Measurements from ENCODE around the gene PACS2. TPM values are rescaled to one million over a fixed set of nuclear protein-coding genes. Genes with fewer than 3 reads are reported as not detected.

PACS2 gene
- total and polyA plus RNA-seq, 2 donors (not counting 1 experiment from before 2014, with no cell fraction given) = 65.6 to 70.7 TPM

DNA sequence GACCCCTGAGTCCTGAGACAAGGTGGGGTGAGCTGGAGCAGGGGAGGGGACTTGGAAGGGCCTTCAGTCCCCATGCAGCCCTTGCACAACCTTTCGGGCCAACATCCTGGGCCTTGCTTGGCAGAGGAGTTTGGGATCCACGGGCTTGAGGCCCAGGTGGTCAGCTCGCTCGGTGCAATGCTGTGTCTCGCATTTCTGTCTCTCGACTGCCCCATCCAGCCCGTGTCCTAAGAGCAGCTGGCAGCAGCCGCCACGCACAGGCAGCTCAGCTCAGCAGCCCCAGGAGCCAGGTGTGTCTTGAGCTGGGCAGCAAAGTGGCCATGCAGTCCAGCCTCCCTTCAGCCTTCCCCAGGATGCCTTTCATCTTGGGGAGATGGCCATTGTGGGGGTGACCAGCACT, 10.8 kb downstream of the PACS2 start:
- Mint-ChIP-seq H3K9me3 (ENCODE audit: insufficient read depth) (no peaks in the 10 kb centered on the region), H3K27me3 (no peaks in the 10 kb centered on the region), H3K4me1 (peaks cover 6% of the 10 kb centered on the region), H3K4me3 (no peak overlapping the region), H3K27ac (no peak overlapping the region)
- 93% methylated on average over 9 of the region's 9 CpGs for WGBS (ENCODE audit: insufficient coverage)
- CTCF ChIA-PET = no interaction called here
- Histone ChIP-seq H3K27ac (ENCODE audit: low read length in 2 of 2) (no peak overlapping the region), H3K79me2 (ENCODE audit: control insufficient read depth, insufficient read depth, low read length) (peaks cover 83% of the 10 kb centered on the region), H2AFZ (ENCODE audit: insufficient read depth, low read depth, low read length, poor library complexity, severe bottlenecking) (no peak overlapping the region), H3K4me1 (ENCODE audit: control insufficient read depth in 2 of 2, insufficient read depth in 2 of 2, low read length in 2 of 2) (peaks cover under 1 to 2% of the 10 kb centered on the region in 2 donors), H4K20me1 (ENCODE audit: control insufficient read depth, insufficient read depth, low read length, poor library complexity, severe bottlenecking) (peaks cover 58% of the 10 kb centered on the region), H3K4me3 (ENCODE audit: control extremely low read depth in 1 of 5, extremely low read depth in 1 of 5, insufficient read depth in 1 of 5, low read depth in 2 of 5, low read length in 4 of 5) (no peak overlapping the region), H3K9ac (ENCODE audit: low read length) (no peak overlapping the region), H3K4me2 (replicated peaks; ENCODE audit: low read depth, low read length, poor library complexity, severe bottlenecking) (no peak overlapping the region), H3K36me3 (replicated peaks in 1 of 2; ENCODE audit: control extremely low read depth in 1 of 2, control insufficient read depth in 1 of 2, extremely low read depth in 1 of 2, insufficient read depth in 2 of 2, low read length in 1 of 2) (no peaks in the 10 kb centered on the region), H3K27me3 (replicated peaks in 1 of 4; ENCODE audit: control extremely low read depth in 1 of 4, control insufficient read depth in 3 of 4, insufficient read depth in 4 of 4, low read length in 3 of 4) (no peaks in the 10 kb centered on the region), H3K9me3 (ENCODE audit: control extremely low read depth in 1 of 3, control insufficient read depth in 2 of 3, insufficient read depth in 1 of 3, low read length in 2 of 3) (no peaks in the 10 kb centered on the region)
- ATAC-seq (ENCODE audit: low read depth) (no peak), DNase-seq (no peak)
- POLR2A ChIA-PET = no interaction called here
- TF ChIP-seq EZH2 (IDR thresholded peaks at IDR 0.05; ENCODE audit: borderline replicate concordance, insufficient read depth, low read depth, low read length, poor library complexity, severe bottlenecking) = no peak
- TF ChIP-seq, protein P1, sequence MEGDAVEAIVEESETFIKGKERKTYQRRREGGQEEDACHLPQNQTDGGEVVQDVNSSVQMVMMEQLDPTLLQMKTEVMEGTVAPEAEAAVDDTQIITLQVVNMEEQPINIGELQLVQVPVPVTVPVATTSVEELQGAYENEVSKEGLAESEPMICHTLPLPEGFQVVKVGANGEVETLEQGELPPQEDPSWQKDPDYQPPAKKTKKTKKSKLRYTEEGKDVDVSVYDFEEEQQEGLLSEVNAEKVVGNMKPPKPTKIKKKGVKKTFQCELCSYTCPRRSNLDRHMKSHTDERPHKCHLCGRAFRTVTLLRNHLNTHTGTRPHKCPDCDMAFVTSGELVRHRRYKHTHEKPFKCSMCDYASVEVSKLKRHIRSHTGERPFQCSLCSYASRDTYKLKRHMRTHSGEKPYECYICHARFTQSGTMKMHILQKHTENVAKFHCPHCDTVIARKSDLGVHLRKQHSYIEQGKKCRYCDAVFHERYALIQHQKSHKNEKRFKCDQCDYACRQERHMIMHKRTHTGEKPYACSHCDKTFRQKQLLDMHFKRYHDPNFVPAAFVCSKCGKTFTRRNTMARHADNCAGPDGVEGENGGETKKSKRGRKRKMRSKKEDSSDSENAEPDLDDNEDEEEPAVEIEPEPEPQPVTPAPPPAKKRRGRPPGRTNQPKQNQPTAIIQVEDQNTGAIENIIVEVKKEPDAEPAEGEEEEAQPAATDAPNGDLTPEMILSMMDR (IDR thresholded peaks at IDR 0.05) = no peak
- intact Hi-C loops (cut with micrococcal nuclease) = no loop called here

DNA sequence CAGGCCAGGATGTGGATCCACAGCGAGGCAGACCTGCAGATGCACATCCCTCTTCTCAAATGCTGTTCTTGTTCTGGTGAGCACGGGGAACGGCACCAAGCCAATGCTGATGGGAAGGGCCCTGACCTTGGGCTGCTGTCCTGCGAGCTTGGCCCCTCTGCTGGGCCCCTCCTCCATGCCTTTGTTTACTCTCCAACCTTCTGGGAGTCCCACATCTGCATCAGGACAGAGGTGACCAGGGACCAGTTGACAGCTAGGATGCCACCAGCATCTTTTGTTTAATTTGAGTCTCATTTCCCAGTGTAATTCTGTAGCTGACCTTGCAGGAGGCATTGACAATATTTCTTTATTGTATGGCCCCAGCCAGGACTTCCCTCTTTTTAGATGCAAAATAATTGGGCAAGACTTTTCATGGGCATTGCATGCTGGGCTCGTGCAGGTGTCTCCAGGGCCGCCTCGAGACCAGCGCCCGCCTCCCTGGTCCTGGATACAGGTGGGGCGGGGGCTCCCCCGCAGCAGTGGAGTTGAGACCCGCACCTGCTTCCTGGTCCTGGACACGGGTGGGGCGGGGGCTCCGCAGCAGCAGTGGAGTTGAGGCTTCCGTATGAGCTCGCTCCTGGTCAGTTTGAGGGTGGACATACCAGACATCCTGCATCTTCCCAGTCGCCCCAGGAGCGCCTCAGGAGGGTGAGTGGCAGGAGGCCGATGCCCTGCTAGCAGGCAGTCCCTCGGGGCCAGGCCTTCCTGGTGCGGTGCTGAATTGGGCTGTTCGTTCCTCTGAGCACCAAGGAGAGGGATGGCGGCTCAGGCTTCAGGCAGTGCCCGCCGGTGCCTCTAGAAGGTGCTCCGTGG, 11.4 kb downstream of the PACS2 start:
- TF ChIP-seq, protein P1 (IDR thresholded peaks at IDR 0.05) = no peak
- no peak for TF ChIP-seq EZH2 (IDR thresholded peaks at IDR 0.05; ENCODE audit: borderline replicate concordance, insufficient read depth, low read depth, low read length, poor library complexity, severe bottlenecking)

More for the DNA sequence above, 11.4 kb downstream of the PACS2 start:
- Histone ChIP-seq H3K9ac (ENCODE audit: low read length) (no peak overlapping the region), H4K20me1 (ENCODE audit: control insufficient read depth, insufficient read depth, low read length, poor library complexity, severe bottlenecking) (peaks cover 65% of the 10 kb centered on the region), H3K79me2 (ENCODE audit: control insufficient read depth, insufficient read depth, low read length) (peaks cover 86% of the 10 kb centered on the region), H3K9me3 (ENCODE audit: control extremely low read depth in 1 of 3, control insufficient read depth in 2 of 3, insufficient read depth in 1 of 3, low read length in 2 of 3) (peaks cover 0 to 3% (median 0%) of the 10 kb centered on the region in 3 donors), H3K4me2 (replicated peaks; ENCODE audit: low read depth, low read length, poor library complexity, severe bottlenecking) (no peak overlapping the region), H2AFZ (ENCODE audit: insufficient read depth, low read depth, low read length, poor library complexity, severe bottlenecking) (no peak overlapping the region), H3K4me3 (ENCODE audit: control extremely low read depth in 1 of 5, extremely low read depth in 1 of 5, insufficient read depth in 1 of 5, low read depth in 2 of 5, low read length in 4 of 5) (no peak overlapping the region), H3K27ac (ENCODE audit: low read length in 2 of 2) (no peak overlapping the region), H3K27me3 (replicated peaks in 1 of 4; ENCODE audit: control extremely low read depth in 1 of 4, control insufficient read depth in 3 of 4, insufficient read depth in 4 of 4, low read length in 3 of 4) (no peaks in the 10 kb centered on the region), H3K36me3 (replicated peaks in 1 of 2; ENCODE audit: control extremely low read depth in 1 of 2, control insufficient read depth in 1 of 2, extremely low read depth in 1 of 2, insufficient read depth in 2 of 2, low read length in 1 of 2) (no peaks in the 10 kb centered on the region), H3K4me1 (ENCODE audit: control insufficient read depth in 2 of 2, insufficient read depth in 2 of 2, low read length in 2 of 2) (peaks cover 4 to 7% of the 10 kb centered on the region in 2 donors)
- ChIA-PET POLR2A (no interaction called here), CTCF (interaction anchor here (0.6 kb wide), 1 partner anchor 263 kb away, joined by 3 read pairs; no protein-coding TSS in a partner anchor)
- DNase-seq (no peak), ATAC-seq (ENCODE audit: low read depth) (no peak)
- intact Hi-C loops (cut with micrococcal nuclease) = no loop called here
- H3K27ac Mint-ChIP-seq = no peak overlapping the region
- H3K4me3 Mint-ChIP-seq = no peak overlapping the region
- H3K9me3 Mint-ChIP-seq (ENCODE audit: insufficient read depth) = no peaks in the 10 kb centered on the region
- peaks cover 9% of the 10 kb centered on the region for H3K4me1 Mint-ChIP-seq
- H3K27me3 Mint-ChIP-seq = no peaks in the 10 kb centered on the region
- 90% methylated on average over 27 of the region's 27 CpGs for WGBS (ENCODE audit: insufficient coverage)
